COLO668 (cell line): ENCODE data around the gene TMEM201.
A peak's percentile ranks its signal among the peaks of the same experiment; 100 is the strongest.

Experiments used
- DNase-seq: peaks from one replicate; lab custom pipeline; 2025; ENCODE audit not compliant: unreplicated experiment; lab: John Stamatoyannopoulos, UW

TMEM201 gene

DNA sequence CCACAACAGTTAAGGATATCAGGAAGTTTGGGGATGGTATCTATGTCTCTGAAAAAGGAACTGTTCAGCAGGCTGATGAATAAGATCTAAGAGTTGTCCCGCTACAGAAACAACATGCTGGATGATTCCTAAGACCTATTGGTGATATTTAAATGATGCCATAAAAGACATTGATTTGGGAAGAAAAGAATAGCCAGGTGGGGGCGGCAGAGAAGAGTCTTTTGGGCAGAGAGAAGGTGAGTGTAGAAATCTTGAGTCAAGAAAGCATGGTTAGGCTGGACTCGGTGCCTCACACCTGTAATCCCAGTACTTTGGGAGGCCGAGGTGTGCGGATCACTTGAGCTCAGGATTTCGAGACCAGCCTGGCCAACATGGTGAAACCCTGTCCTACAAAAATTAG, 11.8 kb upstream of the TMEM201 start:
- DNase-seq: no peak

DNA sequence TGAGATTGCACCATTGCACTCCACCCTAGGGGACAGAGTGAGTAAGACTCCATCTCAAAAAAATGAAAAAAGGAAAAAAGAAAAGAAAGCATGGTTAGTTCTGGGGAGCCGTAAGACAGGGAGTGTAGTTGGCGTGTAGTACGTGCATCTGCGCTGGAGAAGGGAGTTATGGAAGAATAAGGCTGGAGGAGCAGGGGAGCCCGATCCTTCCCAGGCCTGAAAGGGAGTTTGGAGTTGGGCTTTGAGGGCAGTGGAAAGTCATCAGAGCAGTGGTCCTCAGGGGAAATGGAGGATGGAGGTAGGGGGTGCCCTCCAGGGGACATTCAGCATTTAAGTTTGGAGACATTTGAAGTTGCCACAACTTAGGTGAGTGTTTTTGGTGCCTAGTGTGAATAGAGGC, 11.3 kb upstream of the TMEM201 start:
- no peak for DNase-seq

DNA sequence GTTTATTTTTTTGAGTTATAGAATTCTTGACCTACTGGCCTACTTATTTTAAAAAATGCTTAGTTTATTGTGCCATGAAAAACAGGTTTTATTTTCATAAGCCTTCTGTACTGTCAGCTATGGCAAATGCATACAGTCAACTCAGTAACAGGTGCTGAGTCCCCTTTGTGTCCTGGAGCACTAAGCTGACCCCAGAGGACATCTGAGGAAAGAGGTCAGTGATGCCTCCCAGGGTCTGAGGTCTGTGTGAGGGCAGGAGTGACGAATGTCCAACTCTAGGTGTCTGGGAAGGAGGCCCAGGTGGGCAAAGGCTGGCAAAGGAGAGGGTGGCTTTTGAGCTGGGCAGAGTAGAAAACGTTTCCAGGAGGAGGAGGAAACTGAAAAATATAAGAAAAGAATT, 7.8 kb upstream of the TMEM201 start:
- DNase-seq: no peak

DNA sequence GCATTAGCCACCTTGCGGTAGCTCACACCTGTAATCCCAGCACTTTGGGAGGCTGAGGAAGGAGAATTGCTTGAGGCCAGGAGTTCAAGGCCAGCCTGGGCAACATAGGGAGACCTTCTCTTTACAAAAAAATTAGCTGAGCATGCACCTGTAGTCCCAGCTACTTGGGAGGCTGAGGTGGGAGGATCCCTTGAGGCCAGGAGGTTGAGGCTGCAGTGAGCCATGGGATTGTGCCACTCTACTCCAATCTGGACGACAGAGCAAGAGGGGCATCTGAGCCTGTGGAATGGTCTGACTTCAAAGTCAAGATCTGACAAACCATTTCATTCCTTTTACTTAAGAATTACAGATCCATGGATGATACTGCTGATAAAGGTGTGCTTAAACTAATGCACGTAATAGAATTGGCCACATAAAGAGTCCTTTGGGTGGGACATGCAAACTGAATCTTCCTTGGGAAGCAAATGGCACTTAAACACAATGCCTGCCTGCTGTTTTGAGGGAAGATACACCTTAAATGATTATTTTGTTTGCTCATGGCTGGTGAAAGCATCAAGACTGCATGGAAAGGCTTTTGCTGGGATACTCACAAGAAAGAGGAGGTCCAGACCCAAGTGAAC, 2.5 kb upstream of the TMEM201 start:
- DNase-seq: no peak

DNA sequence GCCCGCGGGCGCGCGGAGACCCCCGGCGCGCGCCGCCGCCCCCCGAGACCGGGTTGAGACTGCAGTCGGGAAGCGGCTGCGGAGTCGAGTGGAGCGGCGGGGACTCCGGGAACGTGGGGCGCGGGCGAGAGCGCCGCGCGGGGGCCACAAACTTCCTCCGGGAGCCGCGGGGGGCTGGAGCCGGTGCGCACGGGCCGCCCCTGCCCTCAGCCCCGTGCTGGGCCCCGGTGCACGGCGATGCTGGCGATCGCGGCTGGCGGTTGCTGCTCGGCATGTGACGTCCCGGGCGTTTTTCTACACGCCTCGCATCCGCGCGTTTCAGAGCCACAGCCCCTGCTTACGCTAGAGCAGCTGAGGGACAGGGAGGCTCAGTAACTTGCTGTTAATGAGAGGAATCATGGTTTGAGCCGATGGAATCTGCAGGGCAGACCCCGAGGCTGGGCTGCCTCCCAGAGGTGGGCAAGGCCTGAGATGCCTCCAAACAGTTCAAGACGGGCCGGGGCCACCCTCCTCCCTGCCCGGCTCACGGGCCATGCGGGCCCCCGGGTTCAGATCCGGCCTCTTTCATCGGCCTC, 520 bp downstream of the TMEM201 start:
- peak; percentile 71 for DNase-seq

DNA sequence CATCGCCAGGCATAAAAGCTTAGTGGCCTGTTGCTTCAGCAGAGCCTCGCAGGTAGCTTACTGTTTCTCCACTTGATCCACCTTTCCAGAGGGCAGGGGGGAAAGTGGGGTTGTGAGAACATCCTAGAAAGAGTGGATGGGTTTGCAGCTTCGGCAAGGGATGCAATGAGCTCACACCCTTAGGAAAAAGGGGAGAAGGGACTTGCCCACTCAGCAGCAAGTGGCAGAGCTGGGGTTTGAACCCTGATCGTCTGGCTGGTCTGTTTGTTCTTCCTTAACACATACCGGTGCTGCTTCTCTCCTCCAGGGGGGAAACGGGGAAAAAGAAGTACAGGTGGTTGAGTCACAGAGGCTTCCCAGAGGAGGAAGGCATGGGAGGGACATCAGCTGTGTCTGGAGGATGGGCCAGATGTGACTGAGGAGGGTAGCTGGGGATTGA, 1.0 kb downstream of the TMEM201 start:
- peak; percentile 54 for DNase-seq

DNA sequence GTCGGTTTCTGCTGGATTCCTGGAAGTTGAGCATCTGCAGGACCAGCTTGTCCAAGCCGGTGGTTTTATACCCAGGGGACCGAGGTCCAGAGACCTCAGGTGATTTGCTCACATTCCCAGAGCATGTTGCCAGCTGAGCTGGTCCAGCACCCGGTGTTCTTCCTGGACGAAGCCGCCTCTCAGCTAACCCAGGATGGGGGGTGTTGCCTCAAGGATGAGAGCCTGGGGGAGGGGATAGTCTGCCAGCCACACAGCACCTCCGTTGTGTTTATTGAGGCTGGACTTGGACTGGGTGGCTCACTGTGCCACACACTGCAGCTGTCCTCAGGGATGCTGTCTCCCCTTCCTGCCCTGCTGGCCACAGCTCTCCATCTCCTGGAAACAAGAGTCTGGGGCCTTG, 1.5 kb downstream of the TMEM201 start:
- peak; percentile 54 for DNase-seq

DNA sequence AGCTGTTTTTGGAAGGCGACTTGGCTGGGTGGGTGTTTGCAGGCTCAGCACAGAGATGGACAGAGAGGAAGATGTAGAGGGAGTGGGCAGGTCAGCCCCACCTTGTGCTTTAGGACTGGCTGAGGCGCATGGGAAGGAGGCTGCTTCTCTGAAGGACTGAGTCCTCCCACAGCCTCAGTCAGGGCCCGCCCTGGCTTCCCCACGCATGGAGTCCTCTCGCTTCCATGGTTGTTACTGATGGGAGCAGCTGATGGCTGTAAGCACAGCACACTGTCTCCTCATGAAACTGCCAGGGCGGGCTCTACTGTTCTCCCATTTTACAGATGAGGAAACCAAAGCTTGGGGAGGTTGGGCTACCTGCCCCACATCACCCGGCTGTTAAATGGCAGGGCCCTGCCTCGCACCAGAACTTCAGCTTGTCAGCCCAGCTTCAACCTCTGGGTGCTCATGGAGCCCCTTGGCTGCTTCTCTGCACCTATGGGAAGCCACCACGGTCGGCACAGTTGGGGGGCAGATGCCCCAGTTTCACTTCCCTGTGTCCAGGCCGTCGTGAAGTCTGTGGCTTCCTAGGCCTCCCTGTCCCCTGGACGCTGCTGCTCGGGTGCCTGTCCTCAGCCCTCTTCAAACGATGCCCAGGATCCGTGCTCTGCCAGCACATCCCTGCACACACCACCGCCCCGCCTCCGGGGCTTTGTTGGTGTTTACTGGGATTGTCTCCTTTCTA, 2.4 kb downstream of the TMEM201 start:
- DNase-seq: no peak

DNA sequence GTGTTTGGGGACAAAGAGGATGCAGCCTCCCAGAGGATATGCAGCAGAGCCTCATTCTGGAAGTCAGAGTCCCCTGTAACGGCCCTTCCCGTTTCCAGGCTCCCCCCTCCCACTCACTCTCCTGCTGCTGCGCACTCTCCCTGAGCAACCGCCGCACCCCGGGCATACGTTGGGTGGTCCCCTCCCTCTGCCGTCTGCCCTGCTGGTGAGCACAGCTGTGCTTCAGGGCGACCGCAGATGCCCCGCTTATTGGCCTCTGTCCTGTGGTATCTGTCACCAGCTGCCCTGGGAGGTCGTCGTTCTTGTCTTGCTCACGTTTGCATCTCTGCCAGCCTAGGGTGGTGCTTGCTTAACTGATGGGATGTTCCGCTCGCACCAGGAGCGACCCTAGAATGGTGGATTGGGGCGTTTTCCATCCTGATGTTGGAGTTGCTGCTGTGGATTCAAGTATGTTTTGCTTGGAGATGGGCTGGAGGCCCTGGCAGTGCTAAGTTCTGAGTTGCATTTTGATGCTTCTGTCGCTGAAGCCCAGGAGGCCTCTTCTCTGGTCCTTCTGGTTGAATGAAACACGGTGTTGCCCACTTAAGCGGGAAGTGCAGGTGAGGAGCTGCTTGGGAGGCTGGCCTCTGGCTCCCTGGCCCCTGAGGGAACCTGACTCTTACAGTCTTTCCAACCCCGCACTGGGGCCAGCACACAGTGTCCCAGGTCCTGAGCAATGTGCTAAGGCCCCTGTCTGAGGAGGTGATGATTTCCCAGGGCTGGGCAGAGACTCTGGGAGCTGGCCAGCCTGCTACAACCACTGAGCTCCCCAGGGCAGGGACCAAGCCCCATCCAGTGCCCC, 3.2 kb downstream of the TMEM201 start:
- no peak for DNase-seq

DNA sequence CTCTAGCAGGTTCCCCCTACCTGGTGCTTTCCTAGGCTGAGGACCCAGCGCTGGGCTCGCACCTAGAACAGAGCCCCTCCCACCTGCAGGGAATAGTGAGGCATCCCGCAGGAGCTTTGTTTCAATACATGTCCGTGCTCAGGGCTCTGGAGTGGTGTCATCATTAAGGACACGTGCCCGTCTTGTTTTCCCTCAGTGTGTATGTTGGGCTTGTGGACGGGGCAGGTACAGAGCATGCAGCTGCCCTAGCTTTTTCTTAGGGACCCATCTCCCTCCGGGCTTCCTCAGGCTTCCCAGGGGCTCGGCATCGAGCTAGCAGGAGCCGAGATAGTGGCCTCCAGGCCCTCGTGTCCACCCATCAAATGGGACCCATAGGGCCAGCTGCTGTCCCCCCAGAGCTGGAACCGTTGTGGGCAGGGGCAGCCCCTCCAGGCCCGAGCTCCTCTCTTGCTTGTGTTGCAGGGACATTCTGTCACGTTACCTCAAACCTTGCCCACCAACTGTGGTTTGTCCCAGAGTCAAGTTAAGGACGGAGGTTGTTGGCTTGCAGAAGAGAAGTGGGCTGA, 3.9 kb downstream of the TMEM201 start:
- DNase-seq: no peak

DNA sequence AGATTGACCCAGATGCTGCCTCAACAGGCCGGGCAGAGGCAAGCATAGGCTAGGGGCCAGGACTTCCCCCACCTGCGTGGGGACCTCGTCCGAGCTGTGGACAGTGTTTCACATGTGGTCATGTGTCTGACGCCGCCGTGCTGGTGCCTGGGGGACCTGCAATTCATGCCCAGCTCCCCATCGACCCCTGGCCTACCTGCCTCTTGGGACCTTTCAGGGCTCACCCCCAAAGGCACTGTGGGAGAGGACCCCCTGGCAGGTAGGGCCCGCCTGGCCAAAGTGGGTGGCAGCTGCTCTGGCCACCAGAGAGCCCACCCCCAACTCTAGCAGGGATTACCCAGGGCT, 4.4 kb downstream of the TMEM201 start:
- no peak for DNase-seq

DNA sequence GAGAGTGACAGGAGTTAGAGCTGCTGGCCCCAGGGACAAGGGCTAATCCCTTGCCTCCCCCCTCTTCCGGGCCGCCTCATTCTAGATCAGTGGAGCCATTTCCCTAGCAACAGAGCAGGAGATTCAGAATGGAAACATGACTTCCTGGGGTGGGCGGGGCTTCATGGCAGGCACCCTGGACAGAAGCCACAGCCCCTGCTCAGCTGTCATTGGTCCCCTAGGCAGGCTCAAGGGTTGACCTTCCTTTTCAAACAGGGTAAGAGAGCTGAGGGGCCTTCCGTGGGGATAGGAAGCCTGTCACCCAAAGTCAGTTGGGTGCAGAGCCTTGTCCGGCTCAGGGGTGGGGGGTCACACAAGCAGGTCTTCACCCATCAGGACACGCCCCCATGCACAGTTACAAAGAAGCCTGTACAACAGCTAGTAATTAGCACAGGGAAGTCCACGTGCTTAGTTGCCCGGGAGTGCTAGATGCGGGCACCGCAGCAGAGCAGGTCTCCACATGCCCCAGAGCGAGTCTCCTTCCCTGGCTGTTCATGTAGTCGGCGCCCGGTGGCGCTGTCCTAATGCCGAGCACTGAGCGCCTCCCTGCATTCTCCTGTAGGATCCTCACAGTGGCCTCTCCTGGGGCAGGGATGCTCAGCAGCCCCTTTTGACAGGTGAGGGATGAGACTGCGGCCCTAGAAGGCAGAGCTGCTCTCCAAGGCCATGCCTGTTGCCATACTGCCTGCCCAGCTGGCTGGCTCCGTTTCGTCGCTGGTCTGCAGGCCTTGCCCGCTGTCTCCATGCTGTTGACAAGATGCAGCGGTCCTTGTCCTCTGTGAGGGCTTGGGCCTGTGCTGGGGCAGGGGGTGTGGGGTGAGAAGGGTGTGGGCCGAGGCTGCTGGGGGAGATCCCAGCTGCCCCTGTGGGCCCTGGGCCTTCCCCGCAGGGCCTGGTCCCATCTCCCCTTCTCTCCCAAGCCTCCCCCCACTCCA, 5.1 kb downstream of the TMEM201 start:
- peak; percentile 90 for DNase-seq

DNA sequence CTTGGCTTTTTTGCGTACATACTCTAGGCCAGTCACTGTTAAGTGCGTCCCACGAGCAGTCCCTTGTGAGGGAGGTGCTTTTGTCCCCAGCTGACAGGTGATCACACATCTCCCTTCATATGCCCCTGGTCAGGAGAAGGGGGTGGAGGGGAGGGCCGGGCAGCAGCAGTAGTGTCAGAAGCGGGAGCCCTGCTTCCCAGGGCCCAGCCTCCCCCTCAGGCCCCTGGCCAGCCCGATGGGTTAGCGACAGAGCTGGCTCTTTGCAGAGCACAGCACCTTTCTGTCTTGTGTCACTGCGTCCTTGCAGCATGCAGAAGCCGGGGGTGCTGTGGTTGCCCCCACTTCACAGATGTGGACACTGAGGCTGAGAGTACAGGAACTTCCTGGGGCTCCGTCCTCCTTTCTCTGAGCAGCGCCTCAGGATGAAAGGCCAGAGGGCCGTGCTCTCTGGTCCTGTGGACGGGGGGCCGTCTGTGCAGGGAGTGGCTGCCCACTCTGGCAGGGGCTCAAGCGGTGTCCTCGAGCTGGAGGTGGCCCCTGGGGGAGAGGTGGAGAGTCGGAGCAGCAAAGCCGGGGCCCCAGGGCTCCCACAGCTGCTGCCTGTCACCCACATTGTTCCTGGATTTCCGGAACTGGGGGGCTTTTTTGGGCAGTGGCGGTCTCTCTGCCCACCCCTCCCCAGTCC, 5.9 kb downstream of the TMEM201 start:
- no peak for DNase-seq

DNA sequence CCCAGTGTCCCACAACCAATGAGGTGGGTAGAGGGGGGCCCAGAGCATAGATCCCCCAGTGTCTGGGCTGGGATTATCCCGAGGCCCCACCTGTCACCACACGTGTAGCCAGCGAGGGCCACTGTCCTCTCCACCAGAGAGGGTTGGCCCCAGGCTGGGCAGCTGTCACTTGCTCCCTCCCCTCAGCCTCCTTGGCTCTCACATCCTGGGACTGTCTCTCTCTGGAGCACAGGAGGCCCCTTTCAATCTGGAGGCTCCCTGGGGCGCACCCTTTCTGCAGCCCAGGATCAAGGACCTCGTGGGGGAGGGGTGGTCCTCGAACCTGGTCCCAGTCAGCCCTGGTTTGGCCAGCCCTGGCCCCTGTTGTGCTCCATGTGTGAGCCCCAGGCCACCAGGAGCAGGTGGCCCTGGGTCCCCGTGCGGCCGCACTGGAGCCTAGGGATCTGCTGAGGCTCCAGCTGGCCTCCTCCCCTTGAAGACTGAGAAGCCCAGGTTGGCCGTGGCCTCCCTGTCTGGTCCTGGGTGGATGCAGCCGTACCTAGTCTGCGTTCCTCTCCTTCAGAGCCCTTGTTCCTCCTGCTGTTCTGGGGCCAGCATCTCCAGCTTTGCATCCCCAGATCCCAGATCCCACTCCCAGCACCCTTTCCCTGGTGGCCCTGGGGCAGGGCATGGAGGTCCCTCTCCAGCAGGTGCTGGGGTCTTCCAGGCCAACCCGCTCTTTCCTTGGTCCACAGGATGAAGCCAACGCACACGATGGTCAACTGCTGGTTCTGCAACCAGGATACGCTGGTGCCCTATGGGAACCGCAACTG, 6.7 kb downstream of the TMEM201 start:
- DNase-seq: no peak

DNA sequence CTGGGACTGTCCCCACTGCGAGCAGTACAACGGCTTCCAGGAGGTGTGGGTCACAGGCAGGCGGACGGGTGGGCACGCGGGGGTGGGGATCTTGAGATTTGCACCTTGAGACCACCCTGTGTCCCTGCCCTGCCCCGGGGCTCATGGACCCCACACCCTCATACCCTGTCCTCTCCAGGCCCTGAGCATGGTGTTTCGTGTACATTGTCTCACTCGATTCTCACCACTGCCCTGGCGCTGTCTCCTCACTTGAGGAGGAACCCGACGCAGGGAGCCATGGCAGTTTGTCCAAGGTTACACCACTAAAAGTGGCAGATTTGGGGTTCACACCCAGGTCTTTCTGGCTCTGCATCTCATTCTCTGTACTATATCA, 7.2 kb downstream of the TMEM201 start:
- no peak for DNase-seq

DNA sequence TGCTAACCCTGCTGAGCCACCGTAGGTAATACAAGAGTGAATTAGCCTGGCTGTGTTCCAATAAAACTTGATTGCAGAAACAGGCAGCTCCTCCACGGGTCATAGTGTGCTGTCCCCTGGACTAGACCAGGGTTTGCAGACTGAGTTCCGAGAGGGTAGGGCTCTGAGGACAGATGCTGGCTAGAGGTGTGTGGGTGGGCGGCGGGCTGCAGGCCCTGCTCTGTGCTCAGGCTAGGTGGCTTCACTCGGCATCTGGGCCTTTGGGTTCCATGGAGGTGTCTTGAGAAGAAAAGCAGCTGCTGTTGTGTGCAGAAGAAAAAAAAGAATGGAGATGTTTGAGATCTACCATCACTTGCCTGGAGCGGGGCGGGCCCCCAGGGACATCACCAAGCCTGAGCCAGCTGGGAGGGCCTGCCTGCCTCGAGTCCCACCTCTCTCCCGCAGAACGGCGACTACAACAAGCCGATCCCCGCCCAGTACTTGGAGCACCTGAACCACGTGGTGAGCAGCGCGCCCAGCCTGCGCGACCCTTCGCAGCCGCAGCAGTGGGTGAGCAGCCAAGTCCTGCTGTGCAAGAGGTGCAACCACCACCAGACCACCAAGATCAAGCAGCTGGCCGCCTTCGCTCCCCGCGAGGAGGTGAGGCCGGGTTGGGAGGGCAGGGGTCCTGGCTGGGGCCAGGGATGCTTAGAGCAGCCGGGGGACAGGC, 7.9 kb downstream of the TMEM201 start:
- no peak for DNase-seq

DNA sequence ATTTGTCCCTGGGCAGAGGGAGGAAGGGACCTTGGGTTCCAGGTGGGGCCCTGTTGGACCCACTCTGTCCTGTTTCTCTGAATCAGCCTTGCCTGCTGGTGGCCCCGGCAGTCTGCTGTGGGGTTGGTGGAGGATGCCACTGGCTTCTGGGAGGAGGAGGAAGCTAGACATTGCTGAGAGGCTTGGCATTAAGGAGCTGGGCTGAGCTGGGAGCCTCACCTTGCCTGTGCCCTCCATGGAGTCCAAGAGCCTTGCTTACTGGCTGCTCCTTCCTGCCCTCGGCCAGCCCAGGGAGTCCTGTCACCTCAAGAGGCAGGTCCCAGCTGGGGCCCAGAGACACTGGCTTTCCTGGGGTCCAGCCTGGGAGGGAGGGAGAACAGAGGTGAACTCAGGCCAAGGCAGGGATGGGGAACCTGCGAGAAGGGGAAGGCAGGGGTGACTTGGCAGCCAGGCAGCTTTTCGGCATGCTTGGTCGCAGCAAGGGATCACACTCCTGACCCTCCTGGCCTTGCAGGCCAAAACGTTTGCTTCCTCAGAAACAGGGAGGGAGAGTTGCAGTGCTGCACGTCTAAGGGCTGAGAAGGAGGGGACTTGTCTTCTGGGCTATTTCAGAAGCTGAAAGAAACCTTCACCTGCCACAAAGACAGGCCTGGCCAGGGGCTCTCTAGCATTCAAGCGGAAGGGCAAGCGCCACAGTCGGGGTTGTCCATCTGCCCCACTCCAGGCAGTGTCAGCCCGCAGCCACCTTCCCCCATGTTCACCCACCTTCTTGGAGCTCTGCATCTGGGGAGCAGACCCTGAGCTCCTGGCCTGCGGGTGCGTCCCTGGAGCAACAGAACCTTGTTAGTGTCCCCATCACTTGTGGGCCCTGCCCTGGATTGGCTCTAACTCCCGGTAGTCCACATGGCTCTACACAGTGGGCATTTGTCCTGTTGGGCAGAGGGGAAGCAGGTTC, 8.9 kb downstream of the TMEM201 start:
- no peak for DNase-seq
